H1 (cell line): ENCODE measurements around the gene GRK5. TPM values are rescaled to one million over a fixed set of nuclear protein-coding genes. Genes with fewer than 3 reads are reported as not detected.

Experiments
- CTCF ChIA-PET: fragments of 300-600 bp; sonication (Branson Sonifier 250); formaldehyde crosslinking; loops from one replicate; lab custom pipeline; 2021; ENCODE audit not compliant: partially characterized antibody; lab: Charles Lee
- POLR2A ChIA-PET: fragments of 300-600 bp; sonication (Branson Sonifier 250); formaldehyde crosslinking; loops from one replicate; lab custom pipeline; 2021; ENCODE audit warnings: inconsistent platforms; ENCODE audit not compliant: partially characterized antibody; lab: Charles Lee
- DNase-seq, 2 experiments: peaks; one replicate each; pipeline versions ENCODE4 v3.0.0 to v3.0.0-alpha.2; 2010 to 2022; ENCODE audit warnings: low spot score in 2 of 2, low read depth in 1 of 2, mixed read lengths in 1 of 2
- FAIRE-seq: peaks from 2 replicates; lab custom pipeline; 2011; peaks lifted over from hg19 to GRCh38; lab: Jason Lieb, UNC
- H2AFZ ChIP-seq: 2 replicates; pipeline ENCODE4 v1.8.1; 2012; ENCODE audit warnings: low read length, inconsistent platforms
- H2AK5ac ChIP-seq: 2 replicates; pipeline ENCODE4 v1.6.1; 2013; ENCODE audit warnings: low read depth, low read length
- H2BK120ac ChIP-seq: replicated peaks from 2 replicates; pipeline ENCODE3; 2013; ENCODE audit warnings: low read depth, low read length, inconsistent platforms
- H2BK12ac ChIP-seq: 2 replicates; pipeline ENCODE4 v1.6.1; 2013; ENCODE audit warnings: low read depth, low read length
- H2BK15ac ChIP-seq: 2 replicates; pipeline ENCODE4 v1.6.1; 2013; ENCODE audit warnings: low read length
- H2BK20ac ChIP-seq: 2 replicates; pipeline ENCODE4 v1.6.1; 2013; ENCODE audit warnings: low read length
- H2BK5ac ChIP-seq: 2 replicates; pipeline ENCODE4 v1.6.1; 2013; ENCODE audit warnings: low read depth, low read length
- H3K14ac ChIP-seq: 2 replicates; pipeline ENCODE4 v1.6.1; 2013; ENCODE audit warnings: inconsistent platforms; ENCODE audit not compliant: insufficient read length
- H3K18ac ChIP-seq: 2 replicates; pipeline ENCODE4 v1.6.1; 2013; ENCODE audit warnings: low read length; ENCODE audit errors: extremely low read depth
- H3K23ac ChIP-seq: 2 replicates; pipeline ENCODE4 v1.6.1; 2013; ENCODE audit warnings: inconsistent platforms; ENCODE audit not compliant: insufficient read length
- H3K23me2 ChIP-seq: 2 replicates; pipeline ENCODE4 v1.6.1; 2013; ENCODE audit warnings: low read depth, low read length
- H3K27ac ChIP-seq: 2 replicates; pipeline ENCODE4 v1.6.1; 2011; ENCODE audit warnings: low read depth, low read length, inconsistent platforms
- H3K27me3 ChIP-seq, 4 experiments: replicated peaks in 1 of 4; 1 replicate in 1 of 4; 2 replicates in 3 of 4; pipeline versions ENCODE4 v1.6.1 to v1.8.1; 2011 to 2013; ENCODE audit warnings: low read length in 3 of 4, mild to moderate bottlenecking in 3 of 4, inconsistent platforms in 2 of 4, mixed read lengths in 2 of 4, moderate library complexity in 1 of 4; ENCODE audit not compliant: control insufficient read depth in 3 of 4, insufficient read depth in 3 of 4; ENCODE audit errors: extremely low read depth in 1 of 4
- H3K36me3 ChIP-seq, 4 experiments: 2 replicates each; pipeline versions ENCODE4 v1.6.1 to v1.8.1; 2011 to 2013; ENCODE audit warnings: mild to moderate bottlenecking in 4 of 4, low read length in 3 of 4, moderate library complexity in 2 of 4, control low read depth in 1 of 4, inconsistent platforms in 1 of 4; ENCODE audit not compliant: insufficient read depth in 4 of 4, control insufficient read depth in 2 of 4
- H3K4ac ChIP-seq: replicated peaks from 2 replicates; pipeline ENCODE3; 2013; ENCODE audit warnings: low read length, low read depth, mixed read lengths, inconsistent platforms; ENCODE audit not compliant: insufficient read length
- H3K4me1 ChIP-seq, 4 experiments: replicated peaks in 1 of 4; 1 replicate in 1 of 4; 2 replicates in 3 of 4; pipeline versions ENCODE4 v1.6.1 to v1.8.1; 2011 to 2013; ENCODE audit warnings: low read length in 3 of 4, inconsistent platforms in 2 of 4, mixed read lengths in 1 of 4; ENCODE audit not compliant: insufficient read depth in 4 of 4, control insufficient read depth in 3 of 4
- H3K4me2 ChIP-seq, 2 experiments: 2 replicates each; pipeline versions ENCODE4 v1.6.1 to v1.8.1; 2011 to 2013; ENCODE audit warnings: low read depth in 2 of 2, low read length in 2 of 2, control low read depth in 1 of 2, inconsistent platforms in 1 of 2, mild to moderate bottlenecking in 1 of 2; ENCODE audit not compliant: insufficient read depth in 1 of 2
- H3K4me3 ChIP-seq, 4 experiments: fragments of 200-600, 300-600 bp in 1 of 4; sonication (generic), shearing (Covaris generic), sonication (Bioruptor Twin) in 1 of 4; 2 replicates each; pipeline versions ENCODE4 v1.5.1 to v1.8.1; 2011 to 2016; ENCODE audit warnings: low read length in 4 of 4, low read depth in 3 of 4, control low read depth in 2 of 4, inconsistent platforms in 2 of 4, mild to moderate bottlenecking in 2 of 4, mixed read lengths in 1 of 4, moderate library complexity in 1 of 4; ENCODE audit not compliant: insufficient read depth in 2 of 4; ENCODE audit errors: extremely low read depth in 1 of 4
- H3K56ac ChIP-seq: replicated peaks from 2 replicates; pipeline ENCODE3; 2013; ENCODE audit warnings: low read depth, mild to moderate bottlenecking, mixed read lengths, low read length, inconsistent platforms; ENCODE audit not compliant: insufficient read length
- H3K79me1 ChIP-seq: 2 replicates; pipeline ENCODE4 v1.6.1; 2013; ENCODE audit warnings: low read depth, low read length, control low read depth
- H3K79me2 ChIP-seq, 2 experiments: 2 replicates each; pipeline versions ENCODE4 v1.6.1 to v1.8.1; 2012 to 2013; ENCODE audit warnings: low read length in 2 of 2, mild to moderate bottlenecking in 2 of 2, inconsistent platforms in 1 of 2; ENCODE audit not compliant: insufficient read depth in 2 of 2, control insufficient read depth in 1 of 2
- H3K9ac ChIP-seq, 4 experiments: replicated peaks in 1 of 4; 1 replicate in 1 of 4; 2 replicates in 3 of 4; pipeline versions ENCODE4 v1.6.1 to v1.8.1; 2011 to 2013; ENCODE audit warnings: low read depth in 3 of 4, low read length in 3 of 4, control low read depth in 2 of 4, mild to moderate bottlenecking in 2 of 4, moderate library complexity in 2 of 4, inconsistent platforms in 1 of 4; ENCODE audit errors: extremely low read depth in 1 of 4
- H3K9me3 ChIP-seq, 2 experiments: 2 replicates each; pipeline versions ENCODE4 v1.6.1 to v1.8.1; 2012 to 2013; ENCODE audit warnings: mild to moderate bottlenecking in 2 of 2, moderate library complexity in 2 of 2, control low read depth in 1 of 2, inconsistent platforms in 1 of 2, low read depth in 1 of 2, low read length in 1 of 2, mixed read lengths in 1 of 2; ENCODE audit not compliant: insufficient read depth in 2 of 2
- H4K20me1 ChIP-seq, 2 experiments: replicated peaks in 1 of 2; 2 replicates each; pipeline versions ENCODE3 to v1.8.1; 2011 to 2013; ENCODE audit warnings: inconsistent platforms in 2 of 2, low read length in 2 of 2, mild to moderate bottlenecking in 1 of 2; ENCODE audit not compliant: insufficient read depth in 2 of 2, control insufficient read depth in 1 of 2
- H4K5ac ChIP-seq: 2 replicates; pipeline ENCODE4 v1.6.1; 2013; ENCODE audit warnings: low read length, low read depth, mixed read lengths, inconsistent platforms; ENCODE audit not compliant: insufficient read length
- H4K8ac ChIP-seq: 2 replicates; pipeline ENCODE4 v1.8.0; 2013; ENCODE audit warnings: mild to moderate bottlenecking, moderate library complexity, low read length, inconsistent platforms; ENCODE audit not compliant: insufficient read depth; ENCODE audit errors: extremely low read depth
- H4K91ac ChIP-seq: replicated peaks from 2 replicates; pipeline ENCODE3; 2013; ENCODE audit warnings: low read length, mixed read lengths, inconsistent platforms; ENCODE audit not compliant: insufficient read length
- BACH1 ChIP-seq: IDR thresholded peaks from 2 replicates; pipeline ENCODE4 v1.6.1; 2012; ENCODE audit warnings: low read length, improper control_type of control experiment
- RXRA ChIP-seq: IDR thresholded peaks from 2 replicates; pipeline ENCODE4 v1.6.1; 2011; ENCODE audit warnings: low read depth, mild to moderate bottlenecking, low read length, moderate library complexity; ENCODE audit not compliant: insufficient read depth
- WGBS, 2 experiments: shearing (Covaris generic) in 1 of 2; methylation state at CpG; one replicate each; pipeline versions ENCODE4 v1.1.6 to v1.1.7; 2013 to 2015; ENCODE audit warnings: low lambda C conversion rate in 2 of 2, mixed read lengths in 2 of 2, inconsistent platforms in 1 of 2, low coverage in 1 of 2, missing lambda C conversion rate in 1 of 2; ENCODE audit not compliant: insufficient replicate concordance in 2 of 2, insufficient coverage in 1 of 2, insufficient read length in 1 of 2; ENCODE audit errors: extremely low coverage in 1 of 2, missing lambda C conversion rate in 1 of 2; 5-methylcytosine and 5-hydroxymethylcytosine counted together
- polyA plus RNA-seq, 7 experiments: library from polyadenylated mRNA; depleted of rRNA in 3 of 7; stranded (reverse) in 5 of 7; unstranded in 2 of 7; fragments of >200 nt in 5 of 7; fragments of 200-250 nt in 2 of 7; gene quantifications; 1 replicate in 5 of 7; 2 replicates in 1 of 7; 4 replicates in 1 of 7; pipeline versions ENCODE4 v1.2.1 to v1.2.3, GENCODE V29; 2011 to 2013; ENCODE audit warnings: missing spikeins in 2 of 7, mixed read lengths in 2 of 7
- total RNA-seq: library from RNA; stranded (reverse); fragmentation: NEBNext Ultra II Directional; extraction: Animal tissue kit (Norgen Biotek cat#: 25700); gene quantifications from 2 replicates; pipeline ENCODE4 v1.2.1, GENCODE V29; 2021

Gene GRK5
- total and polyA plus RNA-seq, 2 of the 8 experiments (the other 6 are each of a cell fraction or from before 2014, with no cell fraction given) = 0.54 to 2.5 TPM

DNA sequence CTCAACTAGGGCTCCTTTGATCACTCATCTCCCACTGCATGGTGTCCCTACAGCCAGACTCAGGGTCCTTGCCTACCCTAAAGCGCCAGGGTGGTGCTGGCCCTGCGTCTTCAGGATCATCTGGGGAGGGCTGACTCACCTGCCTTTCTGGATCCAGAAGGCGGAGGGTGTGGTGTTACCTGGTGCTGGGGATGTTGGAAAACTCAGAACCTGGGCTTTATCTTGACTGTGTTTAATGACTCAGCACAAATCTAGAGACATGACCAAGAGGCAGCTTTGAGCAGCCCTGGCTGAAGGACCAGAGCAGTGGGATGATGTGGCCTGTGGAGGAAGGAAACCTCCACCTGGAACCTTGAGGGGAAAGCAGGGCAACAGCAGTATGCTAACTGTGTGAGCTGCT, 96.5 kb downstream of the GRK5 start:
- Histone ChIP-seq H4K20me1 (no peaks in the 10 kb centered on the region), H3K27me3 (no peaks in the 10 kb centered on the region), H3K27ac (no peak overlapping the region), H3K79me2 (no peaks in the 10 kb centered on the region), H3K36me3 (no peaks in the 10 kb centered on the region), H3K4me2 (no peak overlapping the region), H4K5ac (no peak overlapping the region), H3K4ac (no peak overlapping the region), H3K56ac (no peak overlapping the region), H3K9ac (no peak overlapping the region), H4K8ac (peak overlapping the region; percentile 80; the same call in 1 of the 2 replicates), H2BK12ac (0 out of 2 replicates have a peak overlapping the region, but pooled peaks have one; percentile 39), H4K91ac (no peak overlapping the region), H2BK20ac (no peak overlapping the region), H2AK5ac (no peak overlapping the region), H2BK120ac (no peak overlapping the region), H3K23ac (no peak overlapping the region), H3K14ac (no peak overlapping the region), H3K18ac (no peak overlapping the region), H2BK15ac (no peak overlapping the region), H3K4me3 (no peak overlapping the region), H2BK5ac (no peak overlapping the region), H3K4me1 (peaks cover 0 to 2% (median 0%) of the 10 kb centered on the region in 4 experiments; a peak in 1 of 7 replicates), H2AFZ (no peak overlapping the region), H3K23me2 (no peaks in the 10 kb centered on the region), H3K9me3 (no peaks in the 10 kb centered on the region), H3K79me1 (no peaks in the 10 kb centered on the region; the same call in 1 of the 2 replicates)
- 100% methylated on average over 3 of the region's 3 CpGs; no CpG with 5 or more reads in 1 of the 2 experiments for WGBS, 2 experiments
- no peak for FAIRE-seq
- ChIA-PET CTCF (interaction anchor here (0.6 to 0.8 kb wide), 2 partner anchors 18 to 199 kb away, joined by 3 read pairs; no protein-coding TSS in a partner anchor), POLR2A (no interaction called here)
- no peak for DNase-seq
- TF ChIP-seq BACH1 = peak; percentile 59
- no peak for TF ChIP-seq RXRA
